T-helper 1 cell treated with Interleukin-12 subunit alpha and Interleukin-12 subunit beta and Interleukin-4 antibody, amounts not matched to agents 30 ng/mL and 1 ng/mL, for 36 hours (primary cell): Measurements from ENCODE around the gene NECTIN1. TPM values are rescaled to one million over a fixed set of nuclear protein-coding genes. Genes with fewer than 3 reads are reported as not detected.
"Not testable (repeated sequence)": the region's sequence is repeated elsewhere in the genome, so short reads cannot be mapped to it uniquely, and the experiment has no call there.

Source experiments
- intact Hi-C: fragments of 100-400 bp; cut with micrococcal nuclease; formaldehyde crosslinking; loops from one replicate; pipeline ENCODE4 v1.15.1; 2024
- total RNA-seq: library from RNA; stranded (reverse); gene quantifications from 2 replicates; pipeline ENCODE4 v1.2.3, GENCODE V29; 2022

The NECTIN1 gene
- total RNA-seq, 1 donor from 2014 or later: 0.91 TPM

- intact Hi-C loops: no loop called here
Measured at GRCh38 chr11:119599864-119600541, 129.0 kb downstream of the NECTIN1 start.

GRCh38 chr11:119595941-119596340 lies 133.1 kb downstream of the NECTIN1 start:
- intact Hi-C loops: not testable (repeated sequence)

GRCh38 chr11:119594639-119595249 lies 134.3 kb downstream of the NECTIN1 start:
- intact Hi-C loops: no loop called here

- intact Hi-C loops: no loop called here
Measured at GRCh38 chr11:119593346-119593745, 135.7 kb downstream of the NECTIN1 start.

- intact Hi-C loops: no loop called here
Measured at GRCh38 chr11:119592642-119593041, 136.4 kb downstream of the NECTIN1 start.

- intact Hi-C loops: no loop called here
Measured at GRCh38 chr11:119591836-119592310, 137.1 kb downstream of the NECTIN1 start.

GRCh38 chr11:119590651-119591351 lies 138.2 kb downstream of the NECTIN1 start:
- intact Hi-C loops: no loop called here

GRCh38 chr11:119589001-119589400 lies 140.0 kb downstream of the NECTIN1 start:
- intact Hi-C loops: no loop called here
